Stimulated activated CD4-positive, alpha-beta T cell treated with anti-CD3 and anti-CD28 coated beads, Interleukin-2, amount 100 ng/mL, for 24 hours (primary cell): ENCODE results near the gene SEMA3D.

Experiments
- DNase-seq, 2 donors: peaks; one replicate each; pipeline ENCODE4 v3.0.0-alpha.2; 2020

Gene SEMA3D

DNA sequence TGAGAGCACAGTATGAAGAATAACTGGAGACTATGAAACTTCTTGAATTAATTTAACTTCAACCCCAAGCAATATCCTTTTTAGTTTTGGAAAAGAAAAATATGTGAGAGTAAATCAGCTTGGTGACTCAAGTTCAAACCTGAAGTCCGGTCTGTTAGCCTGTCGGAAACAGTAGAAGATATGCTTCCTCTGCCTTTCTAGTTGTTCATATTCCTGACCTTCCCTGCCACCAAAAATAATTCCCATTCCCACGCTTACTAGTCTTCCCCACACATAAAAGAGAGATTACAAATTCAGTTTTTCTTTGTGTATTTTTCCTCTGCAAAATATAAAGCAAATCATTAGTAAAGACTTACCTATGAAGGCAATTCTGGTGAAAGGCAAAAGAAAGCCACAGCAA is 3.6 kb downstream of the SEMA3D start:
- DNase-seq: no peak

- DNase-seq: no peak
Measured at GRCh38 chr7:85178531-85179298, 8.1 kb downstream of the SEMA3D start.

DNA sequence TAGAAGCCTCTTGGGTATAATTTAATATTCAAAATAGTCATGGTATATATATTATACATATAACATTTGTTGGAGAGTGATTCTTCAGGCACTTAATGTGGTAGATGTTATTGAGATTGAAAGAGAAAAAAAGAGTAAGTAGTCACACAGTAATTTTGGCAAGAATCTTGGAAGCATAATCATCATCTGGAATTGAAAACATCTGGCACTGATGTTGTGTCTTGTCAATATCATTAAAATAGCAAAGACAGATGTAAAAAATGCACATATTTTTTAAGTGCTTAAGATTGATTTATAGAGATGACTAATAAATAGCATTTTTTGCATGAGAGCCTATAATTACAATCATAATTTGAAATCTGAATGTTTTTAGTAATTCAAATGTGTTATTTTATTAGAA is 9.5 kb downstream of the SEMA3D start:
- no peak for DNase-seq

GRCh38 chr7:85176197-85176596 is 10.7 kb downstream of the SEMA3D start:
- DNase-seq: no peak

DNA sequence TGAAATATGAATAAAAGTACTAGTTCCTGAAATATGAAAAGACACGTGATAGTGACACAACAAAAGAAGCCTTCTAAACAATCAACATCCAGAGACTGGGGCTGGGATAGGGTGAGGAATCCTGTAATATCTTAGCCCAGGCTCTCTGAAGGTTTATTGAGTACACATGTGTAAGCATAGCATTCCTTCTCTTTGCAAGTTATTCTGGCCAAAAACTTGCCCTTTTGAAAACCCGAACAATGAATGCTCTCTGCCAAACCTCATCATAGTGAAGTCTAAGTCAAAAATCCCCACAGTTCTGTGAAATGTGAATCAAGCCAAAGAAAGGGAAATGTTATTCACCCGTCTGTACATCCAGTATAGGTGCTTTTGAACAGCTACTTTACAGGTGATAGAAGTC is 11.6 kb downstream of the SEMA3D start:
- no peak for DNase-seq

DNA sequence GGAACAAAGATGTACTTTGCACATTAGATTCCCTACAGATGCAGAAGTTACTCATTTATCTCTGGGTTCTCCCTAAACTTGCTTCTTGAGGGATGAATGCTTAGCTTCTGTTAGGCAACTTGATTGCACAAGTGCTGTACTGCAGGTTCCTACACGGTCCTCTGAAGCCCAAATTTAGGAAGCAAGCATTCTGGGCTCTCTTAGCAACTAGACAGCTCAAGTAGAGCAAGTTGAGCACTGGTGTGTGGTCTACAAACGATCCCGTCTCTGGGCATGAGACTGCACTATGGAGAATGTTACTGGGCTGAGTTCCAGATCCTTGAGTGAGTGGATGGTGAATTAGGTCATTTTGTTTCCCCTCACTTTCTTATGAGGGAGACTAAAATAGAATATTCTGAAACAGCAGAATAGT is 14.3 kb downstream of the SEMA3D start:
- DNase-seq: no peak

DNA sequence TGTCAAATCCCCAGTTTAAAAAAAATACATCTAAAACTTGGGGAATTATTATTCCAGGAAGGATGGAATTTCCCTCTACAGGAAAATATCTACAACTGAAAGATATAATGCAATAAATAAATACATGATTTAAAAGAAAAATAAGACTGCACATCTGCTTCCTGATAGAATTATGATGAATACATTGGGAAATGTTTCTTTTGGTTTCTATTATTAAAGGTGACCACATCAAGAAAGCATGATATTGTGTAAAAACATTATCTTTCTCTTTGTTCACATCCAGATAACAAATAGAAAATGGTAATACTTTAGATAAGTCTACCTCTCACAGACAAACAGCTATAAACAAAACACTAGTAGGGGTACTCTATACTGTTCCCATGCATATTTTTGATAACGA is 19.2 kb downstream of the SEMA3D start:
- DNase-seq: no peak

- no peak for DNase-seq
Measured at GRCh38 chr7:85165263-85165662, 21.6 kb downstream of the SEMA3D start.

DNA sequence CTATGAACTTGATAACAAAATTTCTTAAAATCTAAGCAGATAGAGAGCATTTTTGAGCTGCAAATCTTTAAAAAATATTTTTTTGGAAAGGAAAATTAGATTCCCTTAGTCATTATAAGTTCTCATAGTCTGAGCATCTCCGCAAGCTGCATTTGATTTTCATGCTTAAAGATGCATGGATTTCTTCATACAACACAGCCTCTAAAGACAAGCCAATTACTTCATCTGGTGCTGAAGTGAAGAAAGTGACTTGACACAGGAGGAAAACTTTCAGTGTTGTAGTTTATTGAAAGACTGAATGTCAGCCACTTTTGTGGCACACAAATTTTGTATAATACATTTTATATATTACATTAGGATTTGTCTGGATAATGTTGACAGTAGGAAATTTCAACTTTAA is 22.5 kb downstream of the SEMA3D start:
- no peak for DNase-seq

DNA sequence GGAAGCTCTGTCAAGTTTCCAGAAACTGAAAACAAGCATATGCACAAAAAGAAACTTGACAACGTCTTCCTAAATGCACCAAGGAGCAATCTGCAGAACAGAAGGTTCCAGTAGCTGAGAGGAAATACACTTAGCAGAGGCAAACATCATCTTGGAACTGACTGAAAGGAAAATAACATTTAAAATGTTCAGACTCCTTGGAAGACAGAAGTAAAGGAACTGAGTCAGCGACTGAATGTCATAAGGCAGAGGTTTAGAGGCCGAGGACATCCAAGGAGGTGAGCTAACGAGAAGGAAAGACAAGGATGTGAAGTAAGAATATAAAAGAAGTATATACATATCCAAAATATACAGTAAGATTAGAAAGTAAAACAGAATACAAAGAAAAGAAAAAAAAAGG is 24.1 kb downstream of the SEMA3D start:
- DNase-seq: no peak

DNA sequence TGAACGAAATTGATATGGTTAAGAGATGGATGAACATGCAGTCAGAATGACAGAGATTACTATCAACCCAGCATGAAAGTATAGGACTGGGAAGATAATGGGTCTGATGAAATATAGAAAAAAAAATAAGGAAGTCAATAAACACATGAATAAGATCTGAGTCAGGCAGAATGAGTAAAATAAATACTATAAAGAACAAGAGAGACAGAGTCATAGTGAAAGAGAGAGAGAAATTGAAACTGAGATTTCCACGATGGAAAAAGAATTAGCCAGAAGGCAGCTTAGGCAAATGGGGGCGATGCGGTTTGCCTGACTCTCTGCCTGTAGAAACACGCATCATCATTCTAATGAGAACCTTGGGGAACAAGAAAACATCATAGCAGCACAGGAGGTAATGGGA is 26.6 kb downstream of the SEMA3D start:
- no peak for DNase-seq

GRCh38 chr7:85159003-85159402 is 27.9 kb downstream of the SEMA3D start:
- DNase-seq: no peak

DNA sequence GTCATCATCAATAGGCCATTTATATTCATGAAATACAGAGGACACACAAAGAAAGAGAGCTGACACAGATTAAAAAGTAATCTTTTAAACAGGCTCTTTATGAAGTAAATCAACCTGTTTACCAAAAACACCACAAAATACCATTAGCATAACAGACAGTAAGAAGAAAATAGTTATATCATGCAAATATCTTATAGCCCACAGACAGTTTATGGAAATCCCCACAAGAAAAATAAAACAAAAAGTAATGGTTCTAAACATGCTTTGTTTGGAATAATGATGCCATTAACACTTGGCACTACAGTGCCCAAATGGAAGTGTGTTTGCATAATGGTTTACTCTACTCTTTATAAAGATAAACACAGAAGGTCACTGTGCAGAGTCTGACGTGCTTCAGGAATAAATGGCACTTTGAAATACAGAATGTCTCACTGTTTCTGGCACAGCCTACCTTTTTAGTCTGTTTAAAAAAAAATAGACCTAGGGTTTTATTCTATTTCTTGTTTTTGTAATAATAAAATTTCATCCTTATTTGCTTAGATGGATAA is 30.1 kb downstream of the SEMA3D start:
- no peak for DNase-seq

GRCh38 chr7:85154282-85154937 is 32.4 kb downstream of the SEMA3D start:
- DNase-seq: no peak

GRCh38 chr7:85153715-85154114 is 33.1 kb downstream of the SEMA3D start:
- DNase-seq: no peak

DNA sequence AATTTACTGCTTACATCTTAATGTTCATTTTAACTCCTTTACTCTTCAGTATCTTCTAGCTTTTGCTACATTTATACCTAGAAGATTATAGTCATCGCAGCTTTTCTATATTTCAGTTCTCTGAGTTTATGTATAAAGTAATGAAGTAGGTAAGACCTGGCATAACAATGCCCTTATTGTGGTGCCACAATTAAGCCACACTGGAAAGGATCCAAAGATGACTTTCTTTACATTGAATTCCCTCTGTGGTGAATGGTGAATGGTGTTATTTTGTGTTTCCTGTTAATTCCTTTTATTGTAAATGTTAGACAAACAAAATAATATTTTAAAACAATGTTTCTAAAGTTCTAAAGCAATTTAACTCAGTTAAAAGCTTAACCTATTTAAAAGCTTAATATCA is 36.2 kb downstream of the SEMA3D start:
- DNase-seq: no peak

- DNase-seq: no peak
Measured at GRCh38 chr7:85144771-85145170, 42.1 kb downstream of the SEMA3D start.

DNA sequence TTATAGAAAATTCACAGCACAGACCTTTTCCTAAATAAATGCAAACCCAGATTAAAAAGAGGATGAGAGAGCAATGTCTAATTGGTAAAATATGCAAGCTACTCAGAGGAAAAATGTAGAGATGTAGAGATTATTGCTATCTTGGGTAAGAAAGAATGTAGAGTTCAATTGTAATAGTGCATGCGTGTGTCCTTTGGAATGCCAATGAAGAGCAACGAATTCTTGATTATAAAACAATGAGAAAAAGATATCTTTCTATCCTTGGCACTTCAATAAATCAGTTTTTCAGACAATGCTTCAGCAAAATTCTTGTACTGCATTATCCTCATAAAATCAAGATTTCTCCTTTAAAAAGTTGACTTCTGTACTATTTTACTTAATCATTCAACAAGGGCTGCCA is 50.9 kb downstream of the SEMA3D start:
- no peak for DNase-seq

DNA sequence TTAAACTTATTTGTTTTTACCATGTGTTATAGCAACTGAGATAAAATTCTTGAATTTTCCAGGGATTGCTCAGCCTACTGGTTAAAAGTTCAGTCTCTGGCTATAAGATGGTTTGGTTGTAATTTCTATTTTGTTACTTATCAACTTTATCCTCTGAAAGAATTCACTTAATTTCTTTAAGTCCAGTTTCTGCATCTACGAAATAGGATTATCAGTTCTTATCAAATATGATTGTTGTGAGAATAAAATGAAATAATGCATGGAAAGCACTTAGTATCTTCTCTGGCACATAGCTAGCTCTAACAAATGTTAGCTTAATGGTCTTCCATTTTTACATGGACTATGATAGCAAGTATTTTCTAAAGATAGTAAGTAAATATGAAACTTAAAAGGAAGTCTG is 53.3 kb downstream of the SEMA3D start:
- DNase-seq: no peak

DNA sequence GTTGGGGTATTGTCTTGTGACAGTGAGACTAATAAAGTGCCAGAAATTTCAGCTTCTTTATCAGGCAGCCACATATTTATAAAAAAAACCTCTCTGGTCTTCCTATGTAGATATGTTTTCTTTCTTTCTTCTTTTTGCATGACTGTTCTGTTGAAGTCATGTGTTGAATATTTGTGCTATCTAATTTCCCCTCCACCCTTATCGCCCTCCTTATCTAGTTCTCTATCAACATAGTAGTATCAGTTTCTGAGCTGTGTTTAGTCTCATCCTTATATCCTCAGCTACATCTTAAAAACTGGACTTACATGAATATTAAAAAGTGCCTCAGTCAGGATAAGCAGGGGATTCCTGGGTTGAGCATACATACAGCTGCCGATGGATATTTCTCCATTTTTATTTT is 53.9 kb downstream of the SEMA3D start:
- no peak for DNase-seq

GRCh38 chr7:85130702-85131101 is 56.2 kb downstream of the SEMA3D start:
- DNase-seq: no peak

- no peak for DNase-seq
Measured at GRCh38 chr7:85126383-85126782, 60.5 kb downstream of the SEMA3D start.

DNA sequence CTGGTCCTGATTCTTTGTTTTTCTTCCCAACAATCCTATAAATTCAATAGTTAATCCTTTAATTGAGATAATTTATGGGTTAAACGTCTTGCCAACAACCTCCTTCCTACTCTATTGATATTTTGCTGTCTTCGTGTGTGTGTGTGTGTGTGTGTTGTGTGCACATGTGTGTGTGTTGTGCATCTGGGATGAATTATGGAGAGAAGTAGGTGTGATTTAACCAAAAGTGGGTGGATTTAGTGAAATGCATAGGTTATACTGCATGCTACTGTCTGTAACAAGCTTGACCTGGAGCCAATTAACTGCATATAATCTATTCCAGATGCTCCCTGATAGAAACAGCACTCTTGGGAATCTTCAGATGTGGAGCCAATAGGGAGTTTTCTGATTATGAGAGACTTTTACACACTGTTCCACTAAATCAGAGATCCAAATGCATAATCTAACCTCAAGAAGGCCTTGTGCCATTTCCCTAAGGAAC is 61.2 kb downstream of the SEMA3D start:
- no peak for DNase-seq

DNA sequence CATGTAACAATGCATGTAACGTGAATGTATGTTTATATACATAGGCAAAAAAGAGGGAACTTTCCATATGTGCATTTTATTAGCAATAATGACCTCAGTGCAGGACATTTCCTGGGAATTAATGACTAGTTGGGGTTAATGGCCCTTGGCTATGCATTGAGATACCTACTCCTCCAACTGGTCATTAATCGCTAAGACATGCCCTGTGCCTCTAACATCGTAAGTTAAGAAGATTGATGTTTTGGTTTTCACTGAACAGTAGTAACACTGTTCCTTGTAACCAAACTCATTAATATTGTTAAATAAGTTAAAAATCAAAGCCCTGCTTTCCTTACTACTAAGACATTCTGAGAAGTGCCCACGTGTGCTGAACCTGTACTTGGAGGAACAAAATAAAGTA is 61.7 kb downstream of the SEMA3D start:
- no peak for DNase-seq
